ENCODE results near the gene COL6A5. TPM values are rescaled to one million over a fixed set of nuclear protein-coding genes. Genes with fewer than 3 reads are reported as not detected.

Gene COL6A5
- total and polyA plus RNA-seq, 10 of the 15 experiments (the other 5 are each of a cell fraction or from before 2014, with no cell fraction given) = 0.04 to 0.11 TPM; not detected in 8

- ChIA-PET POLR2A (no interaction called here), CTCF (no interaction called here)
Measured at GRCh38 chr3:130414457-130414856, 69.0 kb downstream of the COL6A5 start.

More at GRCh38 chr3:130414457-130414856, 69.0 kb downstream of the COL6A5 start:
- BruUV-seq (replicated peaks) = no TSS peak
- no peak overlapping the region for H3K9ac ChIP-seq (ENCODE audit: control insufficient read depth, insufficient read depth, low read length)
- WGBS (ENCODE audit: insufficient coverage, insufficient replicate concordance, low lambda C conversion rate, missing lambda C conversion rate) = 0% methylated on average over 4 of the region's 4 CpGs
- ATAC-seq (no peak), FAIRE-seq (no peak), DNase-seq (ENCODE audit: low read depth, low spot score) (no peak)
- H3K27me3 ChIP-seq (replicated peaks in 1 of 2; ENCODE audit: control insufficient read depth in 2 of 2, insufficient read depth in 2 of 2, low read length in 1 of 2) = no peaks in the 10 kb centered on the region
- H3K4me1 ChIP-seq (ENCODE audit: control insufficient read depth, insufficient read depth, low read length) = no peaks in the 10 kb centered on the region
- no peaks in the 10 kb centered on the region for H3K79me2 ChIP-seq (ENCODE audit: control insufficient read depth, insufficient read depth, low read length)
- H3K27ac ChIP-seq (ENCODE audit: control insufficient read depth, insufficient read depth) = no peak overlapping the region
- no peak overlapping the region for H3K4me3 ChIP-seq
- H4K20me1 ChIP-seq (ENCODE audit: control insufficient read depth, insufficient read depth) = no peaks in the 10 kb centered on the region
- no peak for TF ChIP-seq MYC (IDR thresholded peaks at IDR 0.05; ENCODE audit: insufficient read depth, insufficient read length, insufficient replicate concordance, low read length, severe bottlenecking)
- no peak for TF ChIP-seq EGR1 (IDR thresholded peaks at IDR 0.05; ENCODE audit: borderline replicate concordance in 1 of 2, low read depth in 2 of 2, low read length in 2 of 2)
- no peak for TF ChIP-seq ATF2 (IDR thresholded peaks at IDR 0.05; ENCODE audit: low read length)
- no peak for TF ChIP-seq SRF (IDR thresholded peaks at IDR 0.05; ENCODE audit: low read depth in 2 of 2, low read length in 2 of 2)
- no peak for TF ChIP-seq ZNF384 (IDR thresholded peaks at IDR 0.05; ENCODE audit: borderline replicate concordance, low read depth, low read length)
- TF ChIP-seq, protein P1, sequence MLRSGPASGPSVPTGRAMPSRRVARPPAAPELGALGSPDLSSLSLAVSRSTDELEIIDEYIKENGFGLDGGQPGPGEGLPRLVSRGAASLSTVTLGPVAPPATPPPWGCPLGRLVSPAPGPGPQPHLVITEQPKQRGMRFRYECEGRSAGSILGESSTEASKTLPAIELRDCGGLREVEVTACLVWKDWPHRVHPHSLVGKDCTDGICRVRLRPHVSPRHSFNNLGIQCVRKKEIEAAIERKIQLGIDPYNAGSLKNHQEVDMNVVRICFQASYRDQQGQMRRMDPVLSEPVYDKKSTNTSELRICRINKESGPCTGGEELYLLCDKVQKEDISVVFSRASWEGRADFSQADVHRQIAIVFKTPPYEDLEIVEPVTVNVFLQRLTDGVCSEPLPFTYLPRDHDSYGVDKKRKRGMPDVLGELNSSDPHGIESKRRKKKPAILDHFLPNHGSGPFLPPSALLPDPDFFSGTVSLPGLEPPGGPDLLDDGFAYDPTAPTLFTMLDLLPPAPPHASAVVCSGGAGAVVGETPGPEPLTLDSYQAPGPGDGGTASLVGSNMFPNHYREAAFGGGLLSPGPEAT (IDR thresholded peaks at IDR 0.05; ENCODE audit: low read depth) = no peak
- no peak for TF ChIP-seq MTA2 (IDR thresholded peaks at IDR 0.05; ENCODE audit: low read depth)
- TF ChIP-seq POLR2A (IDR thresholded peaks at IDR 0.05; ENCODE audit: low read depth, low read length) = no peak
- no peak for TF ChIP-seq ESRRA (IDR thresholded peaks at IDR 0.05; ENCODE audit: low read length)
- no peak for TF ChIP-seq BMI1 (IDR thresholded peaks at IDR 0.05; ENCODE audit: borderline replicate concordance)
- no peak for TF ChIP-seq MYB (IDR thresholded peaks at IDR 0.05; ENCODE audit: borderline replicate concordance, low read depth, low read length)
- TF ChIP-seq CREM (IDR thresholded peaks at IDR 0.05; ENCODE audit: low read depth) = no peak
- intact Hi-C loops (cut with micrococcal nuclease; ENCODE audit: unreplicated experiment) (no loop called here), in situ Hi-C loops (cut with MboI) (no loop called here)
- RAD21 ChIA-PET (ENCODE audit: unreplicated experiment) = no interaction called here
- no peak overlapping the region for H3K4me2 ChIP-seq (ENCODE audit: control insufficient read depth, insufficient read depth)
- no peaks in the 10 kb centered on the region for H3K36me3 ChIP-seq (ENCODE audit: control insufficient read depth in 2 of 2, insufficient read depth in 2 of 2, low read length in 1 of 2)
- H3K9me3 ChIP-seq (replicated peaks; ENCODE audit: control insufficient read depth, insufficient read depth, low read length) = no peaks in the 10 kb centered on the region
- SMC1A ChIA-PET (ENCODE audit: uncharacterized antibody, unreplicated experiment) = no interaction called here
- no peak overlapping the region for H2AFZ ChIP-seq (ENCODE audit: control insufficient read depth, low read depth, low read length)

All from GM12878 (cell line).